NT2/D1 (cell line): ENCODE measurements around the gene SRRM2.

ENCODE experiments used
- SUZ12 ChIP-seq: IDR thresholded peaks from 2 replicates; pipeline ENCODE4 v1.6.1; 2011; ENCODE audit not compliant: insufficient read length, insufficient read depth; ENCODE audit errors: extremely low read depth
- YY1 ChIP-seq: IDR thresholded peaks from 2 replicates; pipeline ENCODE4 v1.6.1; 2011; ENCODE audit not compliant: insufficient read length, insufficient read depth
- ZNF274 ChIP-seq: IDR thresholded peaks from 2 replicates; pipeline ENCODE4 v1.6.1; 2011; ENCODE audit warnings: mild to moderate bottlenecking, low read depth, low read length

GRCh38 chr16:2734844-2735515 is 17.5 kb upstream of the SRRM2 start:
- no peak for TF ChIP-seq SUZ12
- TF ChIP-seq ZNF274 = no peak
- TF ChIP-seq YY1 = no peak
